ENCODE results near the gene GPR132.

GRCh38 chr14:105026033-105026785 is 39.0 kb downstream of the GPR132 start:
- TF ChIP-seq EZH2 (IDR thresholded peaks at IDR 0.05; ENCODE audit: insufficient read depth, low read length) = no peak
- no peak for TF ChIP-seq CTCF (IDR thresholded peaks at IDR 0.05; ENCODE audit: insufficient read depth, low read depth, low read length)
